Frontal cortex (tissue), 4 donors: ENCODE data around the gene IYD. TPM values are rescaled to one million over a fixed set of nuclear protein-coding genes. Genes with fewer than 3 reads are reported as not detected.
"Not testable (repeated sequence)": the region's sequence is repeated elsewhere in the genome, so short reads cannot be mapped to it uniquely, and the experiment has no call there.

ENCODE experiments used
- DNase-seq, 2 donors: peaks; one replicate each; pipeline ENCODE4 v3.0.0; 2012; ENCODE audit warnings: low spot score in 2 of 2
- FAIRE-seq: peaks from 2 replicates; lab custom pipeline; 2012; peaks lifted over from hg19 to GRCh38; lab: Jason Lieb, UNC
- total RNA-seq: library from RNA; depleted of rRNA; stranded (reverse); fragments of >200 nt; gene quantifications from one replicate; pipeline ENCODE4 v1.2.3, GENCODE V29; 2014
- donor health status: control.
- donor health status: control.
- donor health status: control.

Gene IYD
- total RNA-seq, 1 donor from 2014 or later, result not detected

GRCh38 chr6:150420926-150421325, 52.1 kb downstream of the IYD start:
- DNase-seq (peak in 1 of 2 donors; percentile 32), FAIRE-seq (no peak)

GRCh38 chr6:150425508-150425907, 56.7 kb downstream of the IYD start:
- DNase-seq (no peak), FAIRE-seq (no peak)

GRCh38 chr6:150426198-150426597, 57.4 kb downstream of the IYD start:
- no peak for FAIRE-seq
- DNase-seq, result no peak

GRCh38 chr6:150427037-150427602, 58.3 kb downstream of the IYD start:
- FAIRE-seq, result no peak
- DNase-seq, result no peak

- DNase-seq, result no peak
- FAIRE-seq, result no peak
Measured at GRCh38 chr6:150427843-150428242, 59.0 kb downstream of the IYD start.

- DNase-seq (no peak), FAIRE-seq (no peak)
Measured at GRCh38 chr6:150430815-150431214, 62.0 kb downstream of the IYD start.

- FAIRE-seq, result no peak
Measured at GRCh38 chr6:150435360-150435759, 66.5 kb downstream of the IYD start.

GRCh38 chr6:150435832-150436231, 67.0 kb downstream of the IYD start:
- no peak for DNase-seq
- FAIRE-seq, result no peak

More at GRCh38 chr6:150435360-150435759, 66.5 kb downstream of the IYD start:
- no peak for DNase-seq

GRCh38 chr6:150439373-150439772, 70.6 kb downstream of the IYD start:
- DNase-seq, result no peak
- no peak for FAIRE-seq

- FAIRE-seq, result no peak
Measured at GRCh38 chr6:150443621-150444020, 74.8 kb downstream of the IYD start.

GRCh38 chr6:150444308-150444707, 75.5 kb downstream of the IYD start:
- no peak for FAIRE-seq
- no peak for DNase-seq

More at GRCh38 chr6:150443621-150444020, 74.8 kb downstream of the IYD start:
- DNase-seq, result no peak

GRCh38 chr6:150445486-150445885, 76.7 kb downstream of the IYD start:
- DNase-seq (no peak), FAIRE-seq (no peak)

GRCh38 chr6:150448221-150448620, 79.4 kb downstream of the IYD start:
- no peak for DNase-seq
- no peak for FAIRE-seq

- DNase-seq, FAIRE-seq: not testable (repeated sequence)
Measured at GRCh38 chr6:150449055-150449454, 80.2 kb downstream of the IYD start.

- DNase-seq (no peak), FAIRE-seq (no peak)
Measured at GRCh38 chr6:150450918-150451317, 82.1 kb downstream of the IYD start.

- no peak for DNase-seq
Measured at GRCh38 chr6:150451807-150452427, 83.1 kb downstream of the IYD start.

GRCh38 chr6:150452428-150453243, 83.8 kb downstream of the IYD start:
- DNase-seq (no peak), FAIRE-seq (no peak)

More at GRCh38 chr6:150451807-150452427, 83.1 kb downstream of the IYD start:
- FAIRE-seq, result no peak

- DNase-seq (no peak), FAIRE-seq (no peak)
Measured at GRCh38 chr6:150453357-150453756, 84.5 kb downstream of the IYD start.
